MM.1S (cell line): ENCODE results near the gene GPR108.
"Not testable (repeated sequence)": the region's sequence is repeated elsewhere in the genome, so short reads cannot be mapped to it uniquely, and the experiment has no call there.

Source experiments
- DNase-seq: peaks from one replicate; pipeline ENCODE4 v3.0.0-alpha.2; 2015
- H2AFZ ChIP-seq: fragments of 300-600 bp; sonication (generic); 2 replicates; pipeline ENCODE4 v1.6.0; 2016; ENCODE audit warnings: antibody characterized with exemption, low read length
- H3F3A ChIP-seq: fragments of 300-600 bp; sonication (generic); 2 replicates; pipeline ENCODE4 v1.6.1; 2016; ENCODE audit warnings: mild to moderate bottlenecking, antibody characterized with exemption, low read length, moderate library complexity, mixed read lengths; ENCODE audit not compliant: insufficient read depth
- H3K27ac ChIP-seq: fragments of 300-600 bp; sonication (generic); 2 replicates; pipeline ENCODE4 v1.5.1; 2016; ENCODE audit warnings: mild to moderate bottlenecking, low read length
- H3K27me3 ChIP-seq: fragments of 300-600 bp; sonication (generic); replicated peaks from 2 replicates; pipeline ENCODE4 v1.6.0; 2016; ENCODE audit warnings: low read length; ENCODE audit not compliant: insufficient read depth
- H3K36me3 ChIP-seq: fragments of 300-600 bp; sonication (generic); replicated peaks from 2 replicates; pipeline ENCODE4 v1.6.1; 2016; ENCODE audit warnings: mild to moderate bottlenecking, low read length, mixed read lengths; ENCODE audit not compliant: insufficient read depth
- H3K4me1 ChIP-seq: fragments of 300-600 bp; sonication (generic); 2 replicates; pipeline ENCODE4 v1.6.1; 2016; ENCODE audit warnings: low read length, mixed read lengths
- H3K4me2 ChIP-seq: fragments of 300-600 bp; sonication (generic); 2 replicates; pipeline ENCODE4 v1.6.0; 2016; ENCODE audit warnings: low read depth, low read length
- H3K4me3 ChIP-seq: fragments of 300-600 bp; sonication (generic); 2 replicates; pipeline ENCODE4 v1.5.1; 2016; ENCODE audit warnings: low read length, mixed read lengths
- H3K79me2 ChIP-seq: fragments of 300-600 bp; sonication (generic); 2 replicates; pipeline ENCODE4 v1.6.1; 2016; ENCODE audit warnings: mixed run types, low read length, mixed read lengths
- H3K9ac ChIP-seq: fragments of 300-600 bp; sonication (generic); 2 replicates; pipeline ENCODE4 v1.6.1; 2016; ENCODE audit warnings: low read length, mixed read lengths
- H3K9me2 ChIP-seq: fragments of 300-600 bp; sonication (generic); replicated peaks from 2 replicates; pipeline ENCODE4 v1.6.1; 2016; ENCODE audit warnings: mild to moderate bottlenecking, low read length, mixed read lengths; ENCODE audit not compliant: insufficient read depth
- H3K9me3 ChIP-seq: fragments of 300-600 bp; sonication (generic); replicated peaks from 2 replicates; pipeline ENCODE4 v1.6.1; 2016; ENCODE audit warnings: mild to moderate bottlenecking, low read length, mixed read lengths; ENCODE audit not compliant: insufficient read depth
- H4K20me1 ChIP-seq: fragments of 300-600 bp; sonication (generic); 2 replicates; pipeline ENCODE4 v1.6.1; 2016; ENCODE audit warnings: mild to moderate bottlenecking, low read length, moderate library complexity, mixed read lengths; ENCODE audit not compliant: insufficient read depth
- EZH2 ChIP-seq: fragments of 300-600 bp; sonication (generic); optimal IDR thresholded peaks from 2 replicates; pipeline ENCODE3; 2017; ENCODE audit warnings: low read depth, mild to moderate bottlenecking, antibody characterized with exemption, low read length, mixed read lengths
- EZH2phosphoT487 ChIP-seq: fragments of 300-600 bp; sonication (generic); IDR thresholded peaks from 2 replicates; pipeline ENCODE4 v1.6.1; 2018; ENCODE audit warnings: antibody characterized with exemption, low read length
- TF ChIP-seq, protein P1 (sequence below): fragments of 300-600 bp; sonication (generic); IDR thresholded peaks from 2 replicates; pipeline ENCODE4 v1.5.1; 2016; ENCODE audit warnings: antibody characterized with exemption, low read length, mixed read lengths

GPR108 gene

DNA sequence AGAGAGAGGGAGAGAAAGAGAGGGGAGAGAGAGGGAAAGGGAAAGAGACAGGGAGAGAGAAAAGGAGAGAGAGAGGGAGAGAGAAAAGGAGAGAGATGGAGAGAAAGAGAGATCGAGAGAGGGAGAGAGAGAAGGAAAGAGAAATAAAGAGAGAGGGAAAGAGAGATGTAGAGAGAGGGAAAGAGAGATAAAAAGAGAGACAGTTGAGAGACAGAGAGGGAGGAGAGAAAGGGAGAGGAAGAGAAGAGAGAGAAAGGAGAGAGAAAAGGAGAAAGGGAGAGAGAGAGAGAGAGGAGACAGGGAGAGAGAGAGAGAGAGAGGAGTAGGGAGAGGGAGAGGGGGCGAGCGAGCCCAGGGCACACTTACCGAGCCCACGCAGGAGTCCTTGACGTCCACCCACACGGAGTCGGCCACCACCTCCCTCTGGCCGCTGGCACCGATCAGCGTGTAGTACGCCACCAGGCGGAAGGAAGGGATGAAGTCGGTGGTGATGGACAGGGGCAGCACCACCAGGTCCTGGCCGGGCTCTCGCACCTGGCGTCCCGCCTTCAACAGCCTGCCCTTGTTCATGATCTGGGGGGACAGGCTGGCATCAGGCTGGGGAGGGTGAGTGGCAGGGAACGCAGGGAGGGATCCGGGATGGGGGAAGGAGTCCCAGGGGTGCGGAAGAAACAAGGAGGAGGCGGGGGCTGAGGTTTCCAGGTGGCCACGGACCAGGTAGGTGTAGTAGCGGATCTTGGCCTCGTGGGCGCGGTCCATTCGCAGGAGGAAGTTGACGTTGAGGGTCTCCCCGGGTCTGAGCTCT lies 26.9 kb downstream of the GPR108 start:
- DNase-seq: no peak
- Histone ChIP-seq H3K9me2 (no peaks in the 10 kb centered on the region), H3K27me3 (peaks cover 69% of the 10 kb centered on the region), H3K79me2 (no peaks in the 10 kb centered on the region), H3K9ac (no peak overlapping the region), H2AFZ (no peak overlapping the region), H3K27ac (no peak overlapping the region), H3K4me3 (no peak overlapping the region), H4K20me1 (no peaks in the 10 kb centered on the region), H3K36me3 (no peaks in the 10 kb centered on the region), H3F3A (no peaks in the 10 kb centered on the region), H3K4me2 (no peak overlapping the region), H3K9me3 (no peaks in the 10 kb centered on the region), H3K4me1 (no peaks in the 10 kb centered on the region)
- TF ChIP-seq EZH2 (no peak), EZH2phosphoT487 (no peak)
- TF ChIP-seq, protein P1, sequence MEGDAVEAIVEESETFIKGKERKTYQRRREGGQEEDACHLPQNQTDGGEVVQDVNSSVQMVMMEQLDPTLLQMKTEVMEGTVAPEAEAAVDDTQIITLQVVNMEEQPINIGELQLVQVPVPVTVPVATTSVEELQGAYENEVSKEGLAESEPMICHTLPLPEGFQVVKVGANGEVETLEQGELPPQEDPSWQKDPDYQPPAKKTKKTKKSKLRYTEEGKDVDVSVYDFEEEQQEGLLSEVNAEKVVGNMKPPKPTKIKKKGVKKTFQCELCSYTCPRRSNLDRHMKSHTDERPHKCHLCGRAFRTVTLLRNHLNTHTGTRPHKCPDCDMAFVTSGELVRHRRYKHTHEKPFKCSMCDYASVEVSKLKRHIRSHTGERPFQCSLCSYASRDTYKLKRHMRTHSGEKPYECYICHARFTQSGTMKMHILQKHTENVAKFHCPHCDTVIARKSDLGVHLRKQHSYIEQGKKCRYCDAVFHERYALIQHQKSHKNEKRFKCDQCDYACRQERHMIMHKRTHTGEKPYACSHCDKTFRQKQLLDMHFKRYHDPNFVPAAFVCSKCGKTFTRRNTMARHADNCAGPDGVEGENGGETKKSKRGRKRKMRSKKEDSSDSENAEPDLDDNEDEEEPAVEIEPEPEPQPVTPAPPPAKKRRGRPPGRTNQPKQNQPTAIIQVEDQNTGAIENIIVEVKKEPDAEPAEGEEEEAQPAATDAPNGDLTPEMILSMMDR: peak; percentile 30; the same call in 1 of the 2 replicates

DNA sequence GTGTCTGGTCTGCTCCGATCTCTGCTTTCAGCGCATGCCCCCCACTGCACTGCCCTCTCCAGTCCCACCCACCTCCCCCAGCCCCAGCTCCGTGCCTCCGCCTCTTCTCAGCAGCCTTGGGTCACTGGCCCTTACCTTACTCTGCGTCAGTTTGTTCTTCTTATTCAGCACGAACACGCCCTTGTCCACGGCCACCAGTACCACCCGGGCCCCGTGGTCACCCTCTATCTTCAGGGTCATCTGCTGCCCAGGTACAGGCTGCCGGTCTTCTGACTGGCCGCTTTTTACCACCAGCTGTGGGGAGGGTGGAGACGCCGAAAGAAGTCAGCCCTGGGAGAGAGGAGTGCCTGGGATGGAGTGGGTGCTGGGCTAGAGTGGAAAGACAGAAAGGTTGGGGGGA lies 27.8 kb downstream of the GPR108 start:
- Histone ChIP-seq H3K9ac (no peak overlapping the region), H3F3A (no peaks in the 10 kb centered on the region), H3K79me2 (no peaks in the 10 kb centered on the region), H2AFZ (no peak overlapping the region), H3K4me2 (no peak overlapping the region), H4K20me1 (no peaks in the 10 kb centered on the region), H3K9me2 (no peaks in the 10 kb centered on the region), H3K4me3 (no peak overlapping the region), H3K4me1 (no peaks in the 10 kb centered on the region), H3K9me3 (no peaks in the 10 kb centered on the region), H3K27ac (no peak overlapping the region), H3K27me3 (peaks cover 68% of the 10 kb centered on the region), H3K36me3 (no peaks in the 10 kb centered on the region)
- no peak for DNase-seq
- TF ChIP-seq EZH2phosphoT487: no peak
- TF ChIP-seq, protein P1: no peak
- TF ChIP-seq EZH2: no peak

DNA sequence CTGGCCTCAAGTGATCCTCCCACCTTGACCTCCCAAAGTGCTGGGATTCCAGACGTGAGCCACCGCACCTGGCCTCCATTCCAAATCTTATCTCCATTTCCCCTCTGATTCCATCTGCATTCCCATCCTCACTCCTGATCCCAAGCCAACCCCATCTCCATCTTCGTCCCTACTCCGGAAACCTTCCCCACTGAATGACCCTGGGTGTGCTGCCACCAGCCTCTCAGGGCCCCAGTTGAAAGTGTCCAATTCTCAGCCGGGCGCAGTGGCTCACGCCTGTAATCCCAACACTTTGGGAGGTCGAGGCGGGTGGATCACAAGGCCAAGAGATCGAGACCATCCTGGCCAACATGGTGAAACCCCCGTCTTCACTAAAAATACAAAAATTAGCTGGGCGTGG lies 28.5 kb downstream of the GPR108 start:
- not testable (repeated sequence) for H3K4me3 ChIP-seq, H3K4me2 ChIP-seq, H3K79me2 ChIP-seq, H2AFZ ChIP-seq, H4K20me1 ChIP-seq, H3F3A ChIP-seq, H3K9me2 ChIP-seq, DNase-seq, H3K4me1 ChIP-seq, H3K9me3 ChIP-seq, H3K9ac ChIP-seq, H3K27ac ChIP-seq, H3K36me3 ChIP-seq
- peaks cover 74% of the 10 kb centered on the region for H3K27me3 ChIP-seq

DNA sequence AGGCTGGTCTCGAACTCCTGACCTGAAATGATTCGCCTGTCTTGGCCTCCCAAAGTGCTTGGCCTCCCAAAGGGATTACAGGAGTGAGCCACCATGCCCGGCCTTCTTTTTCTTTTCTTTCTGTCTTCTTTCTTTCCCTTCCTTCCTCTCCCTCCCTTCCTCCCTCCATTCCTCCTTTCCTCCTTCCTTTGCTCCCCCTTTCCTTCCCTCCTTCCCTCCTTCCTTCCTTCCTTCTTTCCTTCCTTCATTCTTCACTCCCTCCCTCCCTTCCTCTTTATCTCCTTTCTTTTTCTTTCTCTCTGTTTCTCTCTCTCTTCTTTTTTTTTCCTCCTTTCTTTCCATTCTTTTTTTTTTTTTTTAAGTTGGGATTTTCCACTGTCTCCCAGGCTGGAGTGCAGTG lies 29.0 kb downstream of the GPR108 start:
- Histone ChIP-seq H3K79me2 (no peaks in the 10 kb centered on the region), H3K4me2 (no peak overlapping the region), H3K36me3 (no peaks in the 10 kb centered on the region), H3K27me3 (peaks cover 80% of the 10 kb centered on the region), H2AFZ (no peak overlapping the region), H3K27ac (no peak overlapping the region), H3K4me1 (no peaks in the 10 kb centered on the region), H3K9me2 (no peaks in the 10 kb centered on the region), H3K9me3 (no peaks in the 10 kb centered on the region), H3K9ac (no peak overlapping the region), H3F3A (no peaks in the 10 kb centered on the region), H3K4me3 (no peak overlapping the region), H4K20me1 (no peaks in the 10 kb centered on the region)
- DNase-seq: no peak
- TF ChIP-seq EZH2 (no peak), EZH2phosphoT487 (no peak)
- TF ChIP-seq, protein P1: no peak
